H1 (cell line): ENCODE results near the gene MPPED1. TPM values are rescaled to one million over a fixed set of nuclear protein-coding genes. Genes with fewer than 3 reads are reported as not detected.

ENCODE experiments used
- CTCF ChIA-PET: fragments of 300-600 bp; sonication (Branson Sonifier 250); formaldehyde crosslinking; loops from one replicate; lab custom pipeline; 2021; ENCODE audit not compliant: partially characterized antibody; lab: Charles Lee
- POLR2A ChIA-PET: fragments of 300-600 bp; sonication (Branson Sonifier 250); formaldehyde crosslinking; loops from one replicate; lab custom pipeline; 2021; ENCODE audit warnings: inconsistent platforms; ENCODE audit not compliant: partially characterized antibody; lab: Charles Lee
- DNase-seq, 2 experiments: peaks; one replicate each; pipeline versions ENCODE4 v3.0.0 to v3.0.0-alpha.2; 2010 to 2022; ENCODE audit warnings: low spot score in 2 of 2, low read depth in 1 of 2, mixed read lengths in 1 of 2
- FAIRE-seq: peaks from 2 replicates; lab custom pipeline; 2011; peaks lifted over from hg19 to GRCh38; lab: Jason Lieb, UNC
- H2AFZ ChIP-seq: 2 replicates; pipeline ENCODE4 v1.8.1; 2012; ENCODE audit warnings: low read length, inconsistent platforms
- H2AK5ac ChIP-seq: 2 replicates; pipeline ENCODE4 v1.6.1; 2013; ENCODE audit warnings: low read depth, low read length
- H2BK120ac ChIP-seq: replicated peaks from 2 replicates; pipeline ENCODE3; 2013; ENCODE audit warnings: low read depth, low read length, inconsistent platforms
- H2BK12ac ChIP-seq: 2 replicates; pipeline ENCODE4 v1.6.1; 2013; ENCODE audit warnings: low read depth, low read length
- H2BK15ac ChIP-seq: 2 replicates; pipeline ENCODE4 v1.6.1; 2013; ENCODE audit warnings: low read length
- H2BK20ac ChIP-seq: 2 replicates; pipeline ENCODE4 v1.6.1; 2013; ENCODE audit warnings: low read length
- H2BK5ac ChIP-seq: 2 replicates; pipeline ENCODE4 v1.6.1; 2013; ENCODE audit warnings: low read depth, low read length
- H3K14ac ChIP-seq: 2 replicates; pipeline ENCODE4 v1.6.1; 2013; ENCODE audit warnings: inconsistent platforms; ENCODE audit not compliant: insufficient read length
- H3K18ac ChIP-seq: 2 replicates; pipeline ENCODE4 v1.6.1; 2013; ENCODE audit warnings: low read length; ENCODE audit errors: extremely low read depth
- H3K23ac ChIP-seq: 2 replicates; pipeline ENCODE4 v1.6.1; 2013; ENCODE audit warnings: inconsistent platforms; ENCODE audit not compliant: insufficient read length
- H3K23me2 ChIP-seq: 2 replicates; pipeline ENCODE4 v1.6.1; 2013; ENCODE audit warnings: low read depth, low read length
- H3K27ac ChIP-seq: 2 replicates; pipeline ENCODE4 v1.6.1; 2011; ENCODE audit warnings: low read depth, low read length, inconsistent platforms
- H3K27me3 ChIP-seq, 4 experiments: replicated peaks in 1 of 4; 1 replicate in 1 of 4; 2 replicates in 3 of 4; pipeline versions ENCODE4 v1.6.1 to v1.8.1; 2011 to 2013; ENCODE audit warnings: low read length in 3 of 4, mild to moderate bottlenecking in 3 of 4, inconsistent platforms in 2 of 4, mixed read lengths in 2 of 4, moderate library complexity in 1 of 4; ENCODE audit not compliant: control insufficient read depth in 3 of 4, insufficient read depth in 3 of 4; ENCODE audit errors: extremely low read depth in 1 of 4
- H3K36me3 ChIP-seq, 4 experiments: 2 replicates each; pipeline versions ENCODE4 v1.6.1 to v1.8.1; 2011 to 2013; ENCODE audit warnings: mild to moderate bottlenecking in 4 of 4, low read length in 3 of 4, moderate library complexity in 2 of 4, control low read depth in 1 of 4, inconsistent platforms in 1 of 4; ENCODE audit not compliant: insufficient read depth in 4 of 4, control insufficient read depth in 2 of 4
- H3K4ac ChIP-seq: replicated peaks from 2 replicates; pipeline ENCODE3; 2013; ENCODE audit warnings: low read length, low read depth, mixed read lengths, inconsistent platforms; ENCODE audit not compliant: insufficient read length
- H3K4me1 ChIP-seq, 4 experiments: replicated peaks in 1 of 4; 1 replicate in 1 of 4; 2 replicates in 3 of 4; pipeline versions ENCODE4 v1.6.1 to v1.8.1; 2011 to 2013; ENCODE audit warnings: low read length in 3 of 4, inconsistent platforms in 2 of 4, mixed read lengths in 1 of 4; ENCODE audit not compliant: insufficient read depth in 4 of 4, control insufficient read depth in 3 of 4
- H3K4me2 ChIP-seq, 2 experiments: 2 replicates each; pipeline versions ENCODE4 v1.6.1 to v1.8.1; 2011 to 2013; ENCODE audit warnings: low read depth in 2 of 2, low read length in 2 of 2, control low read depth in 1 of 2, inconsistent platforms in 1 of 2, mild to moderate bottlenecking in 1 of 2; ENCODE audit not compliant: insufficient read depth in 1 of 2
- H3K4me3 ChIP-seq, 4 experiments: fragments of 200-600, 300-600 bp in 1 of 4; sonication (generic), shearing (Covaris generic), sonication (Bioruptor Twin) in 1 of 4; 2 replicates each; pipeline versions ENCODE4 v1.5.1 to v1.8.1; 2011 to 2016; ENCODE audit warnings: low read length in 4 of 4, low read depth in 3 of 4, control low read depth in 2 of 4, inconsistent platforms in 2 of 4, mild to moderate bottlenecking in 2 of 4, mixed read lengths in 1 of 4, moderate library complexity in 1 of 4; ENCODE audit not compliant: insufficient read depth in 2 of 4; ENCODE audit errors: extremely low read depth in 1 of 4
- H3K56ac ChIP-seq: replicated peaks from 2 replicates; pipeline ENCODE3; 2013; ENCODE audit warnings: low read depth, mild to moderate bottlenecking, mixed read lengths, low read length, inconsistent platforms; ENCODE audit not compliant: insufficient read length
- H3K79me1 ChIP-seq: 2 replicates; pipeline ENCODE4 v1.6.1; 2013; ENCODE audit warnings: low read depth, low read length, control low read depth
- H3K79me2 ChIP-seq, 2 experiments: 2 replicates each; pipeline versions ENCODE4 v1.6.1 to v1.8.1; 2012 to 2013; ENCODE audit warnings: low read length in 2 of 2, mild to moderate bottlenecking in 2 of 2, inconsistent platforms in 1 of 2; ENCODE audit not compliant: insufficient read depth in 2 of 2, control insufficient read depth in 1 of 2
- H3K9ac ChIP-seq, 4 experiments: replicated peaks in 1 of 4; 1 replicate in 1 of 4; 2 replicates in 3 of 4; pipeline versions ENCODE4 v1.6.1 to v1.8.1; 2011 to 2013; ENCODE audit warnings: low read depth in 3 of 4, low read length in 3 of 4, control low read depth in 2 of 4, mild to moderate bottlenecking in 2 of 4, moderate library complexity in 2 of 4, inconsistent platforms in 1 of 4; ENCODE audit errors: extremely low read depth in 1 of 4
- H3K9me3 ChIP-seq, 2 experiments: 2 replicates each; pipeline versions ENCODE4 v1.6.1 to v1.8.1; 2012 to 2013; ENCODE audit warnings: mild to moderate bottlenecking in 2 of 2, moderate library complexity in 2 of 2, control low read depth in 1 of 2, inconsistent platforms in 1 of 2, low read depth in 1 of 2, low read length in 1 of 2, mixed read lengths in 1 of 2; ENCODE audit not compliant: insufficient read depth in 2 of 2
- H4K20me1 ChIP-seq, 2 experiments: replicated peaks in 1 of 2; 2 replicates each; pipeline versions ENCODE3 to v1.8.1; 2011 to 2013; ENCODE audit warnings: inconsistent platforms in 2 of 2, low read length in 2 of 2, mild to moderate bottlenecking in 1 of 2; ENCODE audit not compliant: insufficient read depth in 2 of 2, control insufficient read depth in 1 of 2
- H4K5ac ChIP-seq: 2 replicates; pipeline ENCODE4 v1.6.1; 2013; ENCODE audit warnings: low read length, low read depth, mixed read lengths, inconsistent platforms; ENCODE audit not compliant: insufficient read length
- H4K8ac ChIP-seq: 2 replicates; pipeline ENCODE4 v1.8.0; 2013; ENCODE audit warnings: mild to moderate bottlenecking, moderate library complexity, low read length, inconsistent platforms; ENCODE audit not compliant: insufficient read depth; ENCODE audit errors: extremely low read depth
- H4K91ac ChIP-seq: replicated peaks from 2 replicates; pipeline ENCODE3; 2013; ENCODE audit warnings: low read length, mixed read lengths, inconsistent platforms; ENCODE audit not compliant: insufficient read length
- CBX5 ChIP-seq: fragments of 300-800, 300-1000 bp; sonication (generic); IDR thresholded peaks from 2 replicates; pipeline ENCODE4 v1.7.1; 2016; ENCODE audit warnings: antibody characterized with exemption, low read length, low read depth
- CEBPB ChIP-seq: IDR thresholded peaks from 2 replicates; pipeline ENCODE4 v1.6.1; 2012; ENCODE audit warnings: low read depth, low read length
- CHD1 ChIP-seq: IDR thresholded peaks from 2 replicates; pipeline ENCODE4 v1.6.1; 2012; ENCODE audit warnings: low read depth, low read length, improper control_type of control experiment
- E2F6 ChIP-seq: IDR thresholded peaks from 2 replicates; pipeline ENCODE4 v1.6.1; 2012; ENCODE audit warnings: inconsistent platforms
- GTF2F1 ChIP-seq: IDR thresholded peaks from 2 replicates; pipeline ENCODE4 v1.6.1; 2012; ENCODE audit warnings: low read depth, low read length, improper control_type of control experiment, borderline replicate concordance
- HDAC2 ChIP-seq, 2 experiments: fragments of 300-600 bp in 1 of 2; sonication (generic) in 1 of 2; IDR thresholded peaks; 2 replicates each; pipeline ENCODE4 v1.6.1; 2011 to 2012; ENCODE audit warnings: low read depth in 2 of 2, low read length in 2 of 2, mild to moderate bottlenecking in 2 of 2, moderate library complexity in 2 of 2, borderline replicate concordance in 1 of 2, inconsistent platforms in 1 of 2
- POLR2AphosphoS5 ChIP-seq: IDR thresholded peaks from 2 replicates; pipeline ENCODE4 v1.6.1; 2011; ENCODE audit warnings: low read depth, low read length
- RNF2 ChIP-seq: fragments of 200-900, 300-1000 bp; sonication (generic); IDR thresholded peaks from 2 replicates; pipeline ENCODE4 v1.7.1; 2016; ENCODE audit warnings: borderline replicate concordance, low read depth, mild to moderate bottlenecking, antibody characterized with exemption, low read length; ENCODE audit not compliant: poor library complexity, severe bottlenecking; ENCODE audit errors: missing control alignments
- RXRA ChIP-seq: IDR thresholded peaks from 2 replicates; pipeline ENCODE4 v1.6.1; 2011; ENCODE audit warnings: low read depth, mild to moderate bottlenecking, low read length, moderate library complexity; ENCODE audit not compliant: insufficient read depth
- SIRT6 ChIP-seq: IDR thresholded peaks from one replicate; pipeline ENCODE4 v1.7.1; 2012; ENCODE audit warnings: low read length, inconsistent platforms
- SP1 ChIP-seq: IDR thresholded peaks from 2 replicates; pipeline ENCODE4 v1.6.1; 2011; ENCODE audit warnings: low read depth, low read length
- TAF1 ChIP-seq: IDR thresholded peaks from 2 replicates; pipeline ENCODE4 v1.6.1; 2011; ENCODE audit warnings: mild to moderate bottlenecking, low read depth, low read length
- TEAD4 ChIP-seq: IDR thresholded peaks from 2 replicates; pipeline ENCODE4 v1.6.1; 2012; ENCODE audit warnings: low read depth, low read length, inconsistent platforms, mixed read lengths
- WGBS, 2 experiments: shearing (Covaris generic) in 1 of 2; methylation state at CpG; one replicate each; pipeline versions ENCODE4 v1.1.6 to v1.1.7; 2013 to 2015; ENCODE audit warnings: low lambda C conversion rate in 2 of 2, mixed read lengths in 2 of 2, inconsistent platforms in 1 of 2, low coverage in 1 of 2, missing lambda C conversion rate in 1 of 2; ENCODE audit not compliant: insufficient replicate concordance in 2 of 2, insufficient coverage in 1 of 2, insufficient read length in 1 of 2; ENCODE audit errors: extremely low coverage in 1 of 2, missing lambda C conversion rate in 1 of 2; 5-methylcytosine and 5-hydroxymethylcytosine counted together
- polyA plus RNA-seq, 7 experiments: library from polyadenylated mRNA; depleted of rRNA in 3 of 7; stranded (reverse) in 5 of 7; unstranded in 2 of 7; fragments of >200 nt in 5 of 7; fragments of 200-250 nt in 2 of 7; gene quantifications; 1 replicate in 5 of 7; 2 replicates in 1 of 7; 4 replicates in 1 of 7; pipeline versions ENCODE4 v1.2.1 to v1.2.3, GENCODE V29; 2011 to 2013; ENCODE audit warnings: missing spikeins in 2 of 7, mixed read lengths in 2 of 7
- total RNA-seq: library from RNA; stranded (reverse); fragmentation: NEBNext Ultra II Directional; extraction: Animal tissue kit (Norgen Biotek cat#: 25700); gene quantifications from 2 replicates; pipeline ENCODE4 v1.2.1, GENCODE V29; 2021

The MPPED1 gene
- total and polyA plus RNA-seq, 2 of the 8 experiments (the other 6 are each of a cell fraction or from before 2014, with no cell fraction given), result 0.29 to 0.37 TPM

- Histone ChIP-seq H2AFZ (no peak overlapping the region), H2AK5ac (no peak overlapping the region), H4K8ac (no peak overlapping the region), H3K14ac (no peak overlapping the region), H3K4ac (no peak overlapping the region), H3K79me2 (no peaks in the 10 kb centered on the region), H4K5ac (no peak overlapping the region), H3K18ac (no peak overlapping the region), H2BK120ac (no peak overlapping the region), H2BK15ac (no peak overlapping the region), H3K9ac (no peak overlapping the region), H3K27ac (no peak overlapping the region), H3K9me3 (no peaks in the 10 kb centered on the region), H3K79me1 (no peaks in the 10 kb centered on the region), H3K4me2 (no peak overlapping the region), H2BK5ac (no peak overlapping the region), H3K23ac (no peak overlapping the region), H3K4me1 (no peaks in the 10 kb centered on the region), H3K4me3 (no peak overlapping the region), H3K56ac (no peak overlapping the region), H3K23me2 (peaks cover 8% of the 10 kb centered on the region; the same call in 1 of the 2 replicates), H2BK20ac (no peak overlapping the region), H2BK12ac (no peak overlapping the region), H4K20me1 (peaks cover 0 to 4% of the 10 kb centered on the region in 2 experiments), H3K36me3 (no peaks in the 10 kb centered on the region), H4K91ac (no peak overlapping the region), H3K27me3 (peaks cover 0 to 7% (median 0%) of the 10 kb centered on the region in 4 experiments; a peak in 2 of 7 replicates)
- ChIA-PET CTCF (interaction anchor here (0.9 to 1.5 kb wide), 4 partner anchors 10 to 45 kb away, joined by 3 to 5 read pairs (median 4); no protein-coding TSS in a partner anchor), POLR2A (no interaction called here)
- WGBS, 2 experiments, result 91% methylated on average over 8 of the region's 8 CpGs; no CpG with 5 or more reads in 1 of the 2 experiments
- DNase-seq (no peak), FAIRE-seq (no peak)
- TF ChIP-seq SP1 (no peak), CBX5 (no peak), RXRA (no peak), E2F6 (no peak), POLR2AphosphoS5 (no peak), GTF2F1 (no peak), SIRT6 (no peak), CEBPB (no peak), RNF2 (no peak), TAF1 (no peak), HDAC2 (IDR thresholded peaks at IDR 0.05; ENCODE audit: borderline replicate concordance in 1 of 2, low read depth in 2 of 2, low read length in 2 of 2) (no peak), CHD1 (no peak), TEAD4 (no peak)
Observed at GRCh38 chr22:43473031-43473430, 61.2 kb downstream of the MPPED1 start.
